ENCODE measurements around the gene ADGRL3.
"Not testable (repeated sequence)": the region's sequence is repeated elsewhere in the genome, so short reads cannot be mapped to it uniquely, and the experiment has no call there.

Gene ADGRL3

GRCh38 chr4:61207156-61207555, 7.0 kb downstream of the ADGRL3 start:
- FAIRE-seq = not testable (repeated sequence)

DNA sequence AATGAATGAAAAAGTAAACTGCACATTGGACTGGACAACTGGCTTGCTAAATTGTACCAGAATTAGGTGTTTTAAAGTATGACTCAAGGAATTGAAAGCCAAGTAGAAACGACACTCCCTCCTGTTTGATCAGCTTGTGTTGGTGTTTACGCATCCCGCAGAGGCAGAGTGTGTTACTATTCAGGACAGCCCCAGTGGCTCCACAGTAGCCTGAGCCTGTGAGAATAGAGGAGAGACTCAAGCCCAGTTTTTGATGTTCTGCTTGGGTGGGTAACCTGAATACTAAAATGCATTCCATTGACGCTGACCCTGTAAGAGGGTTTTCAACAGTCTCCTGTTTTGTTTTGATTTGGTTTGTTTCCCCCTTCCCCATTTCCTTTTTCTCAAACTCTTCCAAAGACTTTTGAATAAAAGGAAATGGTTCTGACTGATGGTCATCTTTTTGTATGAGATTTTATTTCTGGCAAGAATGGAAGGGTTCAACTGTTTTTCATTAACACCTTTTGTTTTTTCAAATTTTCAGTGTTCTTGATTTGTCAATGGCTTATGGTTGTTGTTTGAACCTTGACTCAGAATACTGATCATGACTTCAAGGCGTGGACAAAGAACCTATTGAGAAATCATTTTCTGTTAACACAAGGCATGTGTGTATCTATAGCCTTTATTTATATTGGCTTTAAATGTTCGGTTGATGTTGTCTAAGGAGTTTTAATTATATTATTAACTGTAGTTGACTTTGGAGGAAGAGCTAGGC, 10.2 kb downstream of the ADGRL3 start:
- no peak for FAIRE-seq

DNA sequence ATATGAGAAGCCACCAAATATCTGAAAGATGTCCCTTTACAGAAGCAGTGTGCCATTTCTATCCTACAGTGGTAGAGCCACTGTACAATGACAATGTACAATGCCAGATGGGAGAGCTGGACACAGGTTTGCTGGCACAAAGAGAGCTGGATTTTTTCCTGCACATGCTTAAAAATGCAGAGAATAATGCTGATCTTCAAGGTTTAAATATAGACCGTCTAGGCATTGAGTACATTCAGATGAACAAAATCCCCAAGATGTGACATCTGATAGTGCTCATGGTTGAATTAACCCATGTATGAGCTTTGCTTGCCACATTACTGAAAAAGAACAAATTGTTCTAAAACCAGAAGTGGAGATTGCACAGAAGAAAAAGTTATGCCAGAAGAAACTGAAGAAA, 11.7 kb downstream of the ADGRL3 start:
- FAIRE-seq = no peak

DNA sequence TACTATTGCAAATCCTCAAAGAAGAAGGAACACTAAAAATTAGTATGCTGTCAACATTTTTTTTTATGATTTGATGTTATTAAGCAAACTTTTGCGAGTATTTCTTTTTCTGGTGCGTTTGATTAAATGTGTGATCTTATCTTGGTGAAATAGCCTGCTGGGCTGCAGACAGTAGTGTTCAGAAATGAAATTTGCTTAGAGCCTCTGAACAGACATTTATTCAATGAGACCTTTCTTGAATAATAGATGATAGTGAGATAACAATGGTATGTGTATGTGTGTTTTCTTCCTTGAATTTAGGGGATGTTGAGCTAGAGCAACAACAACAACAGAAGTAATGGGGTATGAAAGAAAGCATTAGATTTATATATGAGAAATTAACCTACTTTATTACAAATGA, 12.7 kb downstream of the ADGRL3 start:
- no peak for FAIRE-seq

DNA sequence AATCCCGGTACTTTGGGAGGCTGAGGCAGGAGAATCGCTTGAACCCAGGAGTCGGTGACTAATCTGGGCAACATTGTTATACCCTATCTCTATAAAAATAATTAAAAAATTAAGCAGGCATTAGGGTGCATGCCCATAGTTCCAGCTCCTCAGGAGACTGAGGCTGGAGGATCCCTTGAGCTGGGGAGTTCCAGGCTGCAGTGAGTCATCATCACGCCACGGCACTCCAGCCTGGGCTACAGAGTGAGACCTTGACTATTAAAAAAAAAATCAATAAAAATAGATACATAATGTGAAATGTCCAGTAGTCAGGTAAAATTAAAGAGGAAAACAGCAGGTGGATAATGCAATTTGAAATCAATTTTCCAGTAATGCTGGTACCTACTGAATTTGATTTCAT, 14.6 kb downstream of the ADGRL3 start:
- FAIRE-seq = no peak

DNA sequence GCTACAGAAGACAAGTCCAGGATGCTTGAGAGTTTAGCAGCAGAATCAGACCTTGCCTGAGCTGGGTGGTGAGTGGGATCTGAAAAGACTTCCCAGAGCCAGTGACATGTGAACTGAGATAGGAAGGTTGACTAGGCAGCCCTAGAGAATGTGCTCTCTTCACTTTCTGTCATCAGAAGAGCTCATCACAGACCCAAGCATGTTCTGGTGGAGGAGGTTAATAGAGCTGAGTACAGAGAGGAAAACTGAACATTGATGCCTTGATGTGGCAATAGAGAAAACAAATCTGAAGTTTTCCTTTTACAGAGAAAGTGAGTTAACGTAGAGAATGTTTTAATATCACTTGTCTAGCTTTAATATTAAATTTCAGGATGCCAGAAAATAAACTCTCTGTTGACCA, 17.1 kb downstream of the ADGRL3 start:
- FAIRE-seq = no peak

GRCh38 chr4:61220556-61220955, 20.4 kb downstream of the ADGRL3 start:
- no peak for FAIRE-seq

GRCh38 chr4:61223385-61223784, 23.3 kb downstream of the ADGRL3 start:
- FAIRE-seq = no peak

- FAIRE-seq = no peak
Measured at GRCh38 chr4:61224573-61224972, 24.4 kb downstream of the ADGRL3 start.

GRCh38 chr4:61225656-61226055, 25.5 kb downstream of the ADGRL3 start:
- no peak for FAIRE-seq

- FAIRE-seq = no peak
Measured at GRCh38 chr4:61231421-61231820, 31.3 kb downstream of the ADGRL3 start.

GRCh38 chr4:61239250-61239649, 39.1 kb downstream of the ADGRL3 start:
- no peak for FAIRE-seq

GRCh38 chr4:61243962-61244361, 43.8 kb downstream of the ADGRL3 start:
- no peak for FAIRE-seq

GRCh38 chr4:61245069-61245714, 45.1 kb downstream of the ADGRL3 start:
- no peak for FAIRE-seq

DNA sequence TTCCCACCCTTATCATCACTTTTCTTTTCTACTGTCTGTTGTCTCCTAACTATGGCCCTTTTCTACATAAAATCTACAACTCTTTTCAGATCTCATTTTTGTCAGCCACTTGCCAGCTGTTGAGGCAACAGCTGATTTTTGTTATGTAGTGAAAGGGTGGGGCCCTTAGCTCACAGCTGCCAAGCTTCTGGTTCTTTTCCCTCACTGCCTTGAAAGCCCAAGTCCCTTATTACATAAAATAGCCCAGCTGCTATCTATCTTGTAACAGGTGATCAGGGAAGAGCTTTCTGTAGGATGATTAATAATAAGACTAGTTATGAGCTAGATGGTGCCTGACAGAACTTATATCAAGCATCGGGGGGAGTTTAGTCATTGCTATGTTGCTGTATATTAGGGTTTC, 45.9 kb downstream of the ADGRL3 start:
- no peak for FAIRE-seq

DNA sequence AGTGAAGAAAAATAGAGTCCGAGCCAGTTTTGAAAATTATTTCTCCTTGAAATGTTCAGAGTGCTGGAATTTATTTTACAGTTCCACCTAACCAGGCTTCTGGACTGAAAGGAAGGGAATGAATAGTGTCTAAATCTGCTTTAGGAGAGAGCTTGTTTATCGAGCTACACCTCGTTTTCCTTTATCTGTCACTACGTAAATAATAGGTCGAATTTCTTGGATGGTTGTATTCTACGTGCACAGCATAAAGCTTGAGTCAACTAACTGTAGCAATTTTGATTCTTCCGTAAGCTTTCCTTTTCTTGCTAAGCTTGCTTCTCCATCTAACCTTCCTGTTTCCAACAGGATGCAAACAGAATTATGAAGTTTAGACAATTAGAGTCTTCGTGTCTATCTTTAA, 48.6 kb downstream of the ADGRL3 start:
- FAIRE-seq = no peak

DNA sequence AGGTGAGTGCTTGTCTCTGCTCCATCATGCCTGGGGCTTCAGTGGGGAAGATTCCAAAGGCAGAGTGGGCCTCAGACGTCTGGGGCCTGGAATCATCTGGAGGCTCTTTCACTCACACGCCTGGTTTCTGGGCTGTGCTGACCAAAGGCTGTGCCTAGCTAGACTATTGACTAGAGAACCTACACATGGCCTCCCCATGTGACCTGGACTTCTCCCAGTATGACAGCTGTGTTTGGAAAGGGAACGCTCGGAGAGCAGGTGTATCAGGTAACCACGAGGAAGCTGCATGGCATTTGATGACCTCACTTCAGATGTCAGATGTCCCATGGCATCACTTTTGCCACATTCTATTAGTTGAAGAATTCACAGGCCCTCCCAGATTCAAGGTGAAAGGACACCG, 51.0 kb downstream of the ADGRL3 start:
- FAIRE-seq = no peak

- FAIRE-seq = no peak
Measured at GRCh38 chr4:61254406-61254805, 54.3 kb downstream of the ADGRL3 start.

DNA sequence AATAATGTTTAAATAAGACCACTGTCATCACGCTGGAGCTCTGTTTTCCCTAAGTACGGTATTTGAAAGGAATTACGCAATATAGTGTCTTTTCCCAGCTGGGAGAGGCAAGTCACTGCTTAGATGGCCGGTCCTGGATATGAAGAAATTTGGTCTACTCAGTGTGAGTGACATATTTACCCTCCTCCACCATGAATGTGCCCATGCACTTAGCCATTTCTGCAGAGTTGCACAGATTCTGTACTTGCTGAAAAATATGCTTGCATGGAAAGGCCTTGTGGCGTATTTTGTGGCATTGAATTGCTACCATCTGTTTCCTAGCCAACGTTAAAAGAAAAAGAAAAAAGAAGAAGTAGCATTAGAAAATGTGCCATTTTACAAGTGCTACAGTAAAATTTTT, 73.1 kb downstream of the ADGRL3 start:
- FAIRE-seq = no peak

DNA sequence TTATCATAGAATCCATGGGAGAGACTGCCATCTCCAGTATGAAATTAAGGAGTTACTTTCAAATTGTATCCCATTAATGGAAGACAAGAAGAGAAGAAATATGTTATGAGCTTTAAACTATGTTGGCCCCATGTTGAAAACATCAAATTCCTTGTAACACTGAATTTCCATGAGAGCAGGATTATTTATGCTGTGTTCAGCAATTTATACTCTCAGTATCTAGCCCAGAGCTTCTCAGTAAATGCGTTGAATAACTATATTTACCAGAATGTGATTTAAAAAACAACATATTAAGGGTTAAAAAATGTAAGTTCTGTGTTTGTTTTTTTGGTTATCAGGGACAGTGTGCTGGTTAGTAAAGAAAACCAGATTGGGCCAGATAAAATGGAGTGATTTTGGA, 74.2 kb downstream of the ADGRL3 start:
- no peak for FAIRE-seq

DNA sequence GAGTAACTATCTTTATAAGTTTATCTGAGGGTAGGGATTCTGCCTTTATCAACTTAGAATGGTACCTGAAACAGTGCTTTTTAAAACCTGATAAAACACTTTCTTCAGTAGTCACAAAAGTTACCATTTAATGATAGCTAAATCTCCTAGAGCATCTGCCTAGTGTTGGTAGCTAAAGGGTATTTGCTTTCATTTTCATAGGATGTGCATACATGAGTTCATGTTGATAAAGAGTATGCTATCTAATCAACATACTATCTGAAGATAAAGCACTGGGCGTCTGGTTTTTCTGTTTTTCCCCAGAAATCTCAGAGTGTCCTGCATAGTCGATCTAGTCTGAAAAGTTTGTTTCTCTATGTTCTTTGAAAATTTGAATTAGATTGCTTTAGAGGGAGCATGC, 75.1 kb downstream of the ADGRL3 start:
- FAIRE-seq = no peak

DNA sequence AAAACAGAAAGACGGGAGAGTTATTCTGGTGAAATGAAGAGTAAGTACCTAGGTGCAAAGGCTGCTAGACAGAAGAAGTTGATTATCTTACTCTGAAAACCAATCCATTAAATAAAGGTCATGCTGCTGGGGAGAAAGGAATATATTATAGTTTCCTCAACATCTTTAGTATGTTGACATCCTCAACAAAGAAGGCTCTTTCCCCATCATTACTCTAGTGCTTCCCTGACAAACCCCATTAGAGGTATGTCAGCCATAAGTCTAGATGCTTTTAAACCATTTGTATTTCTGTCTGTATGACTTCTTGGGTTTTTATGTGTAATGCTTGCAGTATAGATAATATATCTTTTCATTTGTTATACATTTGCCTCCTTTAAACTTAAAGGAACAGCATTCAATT, 75.9 kb downstream of the ADGRL3 start:
- FAIRE-seq = no peak

GRCh38 chr4:61277785-61278760, 77.9 kb downstream of the ADGRL3 start:
- no peak for FAIRE-seq

DNA sequence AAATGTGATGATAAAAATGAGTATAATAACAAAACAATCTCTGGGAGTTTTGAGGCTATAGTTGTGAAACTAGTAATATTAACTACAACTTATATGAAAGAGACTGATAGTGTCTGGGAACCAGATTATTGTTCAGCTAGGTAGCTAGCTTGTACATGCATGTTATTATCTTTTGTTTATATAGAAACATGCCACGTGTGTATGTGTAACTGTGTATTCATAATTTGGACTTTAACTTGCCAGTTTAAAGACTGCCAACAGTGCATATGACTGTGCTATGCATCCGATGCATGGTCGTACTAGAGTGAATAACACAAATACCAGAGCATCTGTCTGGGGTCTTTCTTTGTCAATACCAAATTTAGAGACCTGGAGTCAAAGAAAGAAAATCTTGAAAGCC, 92.2 kb downstream of the ADGRL3 start:
- FAIRE-seq = no peak

Measured in TTC549 (cell line).